HG03565 (cell line): Measurements from ENCODE around the gene KIF17.
"Not testable (repeated sequence)": the region's sequence is repeated elsewhere in the genome, so short reads cannot be mapped to it uniquely, and the experiment has no call there.

Experiments
- ATAC-seq: cut with Tn5 transposase; IDR thresholded peaks from one replicate; pipeline ENCODE4 v1.9.1; 2021; ENCODE audit warnings: mild to moderate bottlenecking, moderate library complexity; ENCODE audit not compliant: unreplicated experiment

KIF17 gene

DNA sequence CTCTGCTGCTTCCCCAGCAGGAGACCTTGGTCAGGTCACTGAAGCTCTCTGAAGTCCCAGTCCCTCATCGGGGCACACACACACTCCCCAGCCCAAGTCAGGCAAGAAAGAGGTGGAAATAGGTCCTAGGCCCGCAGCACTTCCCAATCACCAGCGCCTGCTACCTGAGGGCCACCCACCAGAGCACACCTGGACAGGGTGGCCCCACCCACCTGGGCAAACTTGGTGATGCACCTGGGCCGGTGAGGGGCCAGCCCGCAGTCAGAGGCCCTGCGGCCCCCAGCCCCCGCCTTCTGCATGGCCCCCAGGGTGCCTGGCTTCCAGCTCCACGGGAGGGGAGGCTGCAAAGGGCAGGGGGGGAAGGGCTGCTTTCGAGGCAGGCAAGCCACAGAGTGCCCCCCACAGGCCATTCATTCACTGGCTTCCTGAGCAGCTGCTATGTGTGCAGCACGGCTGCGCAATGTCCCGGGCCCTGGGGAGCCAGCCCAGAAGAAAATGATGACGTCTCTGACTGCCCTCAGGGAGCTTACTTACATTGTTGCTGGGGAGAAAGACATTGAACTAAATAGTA lies 10.0 kb upstream of the KIF17 start:
- ATAC-seq, result no peak

DNA sequence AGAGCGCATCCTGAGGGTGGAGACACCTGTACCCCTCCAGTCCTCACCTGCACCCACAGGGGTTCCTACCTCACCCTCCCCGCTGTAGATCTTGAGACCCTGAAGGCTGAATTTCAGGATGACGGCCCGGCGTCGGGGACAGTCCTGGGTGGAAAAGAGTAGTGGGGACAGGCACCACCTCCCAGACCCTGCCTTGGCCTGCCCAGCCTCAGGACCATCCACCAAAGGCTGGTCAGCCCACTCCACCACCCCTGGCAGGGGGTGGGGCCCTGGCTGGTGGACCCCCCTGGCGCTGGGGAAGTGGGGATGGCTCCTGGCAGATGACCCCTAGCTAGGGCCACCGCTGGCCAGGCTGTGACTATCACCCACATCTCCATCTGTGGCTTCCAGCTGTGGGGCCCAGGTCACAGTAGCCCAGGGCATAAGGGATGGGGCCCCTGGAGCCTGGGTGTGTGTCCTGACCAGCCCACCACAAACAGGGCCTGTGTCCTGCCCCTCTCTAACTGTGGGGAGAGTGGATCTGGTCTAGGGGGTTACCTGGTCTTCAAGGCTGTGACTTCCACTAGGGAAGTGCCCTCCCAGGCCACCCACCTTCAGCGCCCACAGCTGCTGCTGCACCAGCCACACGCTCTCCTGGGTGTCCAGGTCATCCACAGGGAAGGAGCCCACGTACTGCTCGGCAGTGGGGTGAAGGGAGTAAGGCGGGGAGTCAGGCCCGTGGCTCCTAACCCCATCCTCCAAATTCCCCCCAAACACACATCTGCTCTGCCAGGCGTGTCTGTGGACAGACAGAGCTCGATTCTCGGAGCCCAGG lies 9.3 kb upstream of the KIF17 start:
- ATAC-seq, result no peak

DNA sequence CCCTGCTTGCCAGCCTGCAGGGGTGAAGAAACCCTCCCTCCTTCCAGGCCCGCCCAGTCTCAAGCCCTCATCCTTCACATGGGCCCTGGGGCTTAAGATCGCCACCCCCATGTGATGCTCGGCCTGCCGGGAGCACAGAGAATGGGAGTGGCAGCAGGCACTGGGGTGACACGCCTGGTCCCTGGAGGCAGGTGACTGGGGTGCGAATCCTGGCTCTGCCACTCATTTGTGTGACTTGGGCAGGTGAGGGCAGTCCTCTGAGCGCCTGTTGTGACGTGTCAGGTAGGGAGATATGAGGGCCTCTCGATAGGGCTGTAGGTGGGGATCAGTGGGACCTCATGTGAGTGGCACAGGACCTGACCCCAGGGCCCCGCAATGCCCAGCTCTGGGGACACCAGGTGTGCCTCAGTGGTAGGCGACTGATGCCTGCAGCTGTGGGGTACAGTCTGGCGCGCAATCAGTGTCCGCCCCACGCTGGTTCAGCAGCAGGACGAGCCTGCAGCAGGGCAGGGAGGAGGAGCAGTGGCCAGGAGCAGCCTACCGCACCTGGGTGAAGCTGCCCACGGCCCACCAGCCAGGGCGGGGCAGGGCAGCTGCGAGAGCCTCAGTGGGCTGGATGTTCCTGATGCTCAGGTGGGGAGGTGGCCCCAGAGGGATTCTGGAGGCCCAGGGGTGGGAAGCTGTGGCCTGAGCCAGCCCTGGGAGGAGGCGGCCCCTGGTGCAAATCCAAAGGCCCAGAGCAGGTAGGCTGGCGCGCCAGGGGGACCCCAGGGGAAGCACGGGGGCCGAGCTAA lies 8.5 kb upstream of the KIF17 start:
- no peak for ATAC-seq

DNA sequence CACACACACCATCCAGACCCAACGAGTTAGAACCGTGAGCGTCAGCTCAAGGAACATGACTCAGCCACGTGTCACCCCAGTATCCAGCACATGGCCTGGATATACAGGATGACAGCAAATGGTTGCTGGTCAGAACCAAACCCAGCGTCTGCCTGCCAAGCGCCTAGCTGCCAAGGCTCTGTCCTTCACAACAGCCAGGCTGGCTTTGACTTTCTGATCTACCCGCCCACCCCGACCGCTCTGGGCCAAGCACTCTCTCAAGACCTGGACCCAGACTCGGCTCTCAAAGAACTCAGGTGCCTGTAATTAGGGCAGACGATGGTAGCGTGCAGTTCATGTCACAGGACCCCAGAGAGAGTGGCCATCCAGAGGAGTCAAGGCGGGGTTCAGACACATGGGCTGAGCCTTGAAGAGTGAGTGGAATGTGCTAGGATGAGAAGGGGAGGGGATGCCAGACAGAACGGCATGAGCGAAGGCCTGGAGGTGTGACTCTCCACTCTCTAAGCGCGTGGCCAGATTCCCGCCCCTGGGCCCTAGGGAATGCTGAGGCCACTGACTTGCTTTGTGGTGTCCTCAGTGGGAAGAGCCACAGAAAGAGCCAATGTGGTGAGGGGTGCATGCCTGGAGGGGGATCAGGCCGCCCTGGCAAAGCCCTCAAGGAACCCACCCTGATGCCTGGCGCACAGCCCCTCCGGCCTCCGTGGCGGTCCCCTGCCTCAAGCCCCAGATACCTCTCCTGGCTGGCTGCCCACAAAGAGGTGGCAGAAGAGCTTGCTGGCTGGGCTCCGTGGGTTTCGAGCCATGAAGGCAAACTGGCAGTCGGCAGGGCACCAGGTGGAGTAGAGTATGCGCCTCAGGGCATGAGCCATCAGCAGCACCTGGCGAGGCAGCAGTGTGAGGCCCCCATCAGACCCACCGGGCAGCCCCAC lies 7.6 kb upstream of the KIF17 start:
- ATAC-seq, result no peak

DNA sequence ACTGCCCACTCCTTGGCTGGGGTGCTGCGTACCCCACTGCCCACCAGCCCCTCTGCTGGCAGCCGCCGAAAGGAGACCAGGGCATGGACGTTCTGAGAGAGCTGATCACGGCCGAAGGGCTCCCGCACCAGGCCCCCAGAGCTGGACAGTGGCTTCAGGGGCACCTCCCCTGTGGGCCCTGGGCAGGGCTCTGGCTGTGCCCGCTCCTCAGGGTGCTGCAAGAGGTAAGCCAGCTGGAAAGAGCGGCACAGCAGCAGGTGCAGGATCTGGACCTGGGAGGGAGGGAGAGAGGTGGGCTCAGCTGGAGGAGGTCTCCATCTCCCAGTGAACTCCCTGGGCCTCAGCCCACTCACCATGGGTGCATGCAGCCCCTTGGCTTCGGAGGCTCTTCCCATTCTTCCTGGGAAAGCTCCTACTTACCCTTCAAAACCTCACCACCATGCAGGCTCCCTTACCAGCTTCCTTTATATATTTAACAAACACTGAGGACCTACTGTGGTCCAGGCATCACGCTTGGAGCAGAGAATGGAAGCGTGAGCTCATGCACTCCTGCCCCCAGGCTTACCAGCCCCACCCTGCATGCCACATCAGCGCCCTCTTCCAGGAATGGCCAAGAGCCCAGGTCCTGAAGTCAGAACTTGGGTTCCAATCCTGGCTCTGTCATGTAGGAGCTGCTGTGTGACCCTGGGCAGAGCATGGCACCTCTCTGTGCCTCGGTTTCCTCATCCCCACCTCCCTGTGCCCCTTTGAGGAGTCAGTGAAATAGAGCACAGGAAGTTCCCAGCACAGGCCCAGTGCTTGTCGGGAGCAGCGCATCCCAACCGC lies 6.8 kb upstream of the KIF17 start:
- ATAC-seq, result no peak

DNA sequence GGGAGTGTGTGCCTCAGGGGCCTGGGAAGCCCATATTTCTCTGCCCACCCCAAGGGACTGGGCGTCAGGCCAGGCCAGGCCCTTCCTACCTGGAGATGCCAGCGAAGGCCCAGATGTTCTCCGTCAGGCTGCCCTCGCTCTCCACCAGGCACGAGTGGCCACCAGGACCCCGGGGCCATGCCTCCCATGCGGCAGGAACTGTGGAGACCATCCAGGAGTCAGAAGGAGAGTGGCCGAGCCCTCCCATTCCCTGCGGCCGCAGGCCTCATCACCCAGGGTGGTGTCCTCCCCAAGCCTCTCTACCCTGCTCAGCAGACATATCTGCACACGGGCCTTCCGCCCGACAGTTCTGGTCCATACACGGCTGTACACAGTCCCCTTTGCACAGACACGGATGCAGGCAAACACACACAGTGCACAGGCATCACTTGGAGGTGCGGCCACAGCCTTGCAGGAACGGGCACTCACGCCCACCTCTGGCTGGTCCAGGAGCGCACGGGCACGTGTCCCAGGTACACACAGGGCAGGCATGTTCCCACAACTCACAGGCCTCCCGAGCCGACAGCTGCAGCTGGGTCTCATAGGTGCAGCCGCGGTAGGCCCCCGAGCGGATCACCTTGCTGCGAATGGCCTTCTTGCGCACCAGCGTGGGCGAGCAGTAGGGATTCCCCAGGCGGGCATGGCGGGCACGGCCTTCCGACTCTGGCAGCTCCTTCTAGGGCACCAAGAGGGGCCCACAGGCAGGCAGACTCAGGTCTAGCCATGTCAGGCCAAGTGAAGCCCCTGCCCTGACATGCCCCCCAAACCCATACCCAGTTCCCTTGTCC lies 5.9 kb upstream of the KIF17 start:
- ATAC-seq, result no peak

DNA sequence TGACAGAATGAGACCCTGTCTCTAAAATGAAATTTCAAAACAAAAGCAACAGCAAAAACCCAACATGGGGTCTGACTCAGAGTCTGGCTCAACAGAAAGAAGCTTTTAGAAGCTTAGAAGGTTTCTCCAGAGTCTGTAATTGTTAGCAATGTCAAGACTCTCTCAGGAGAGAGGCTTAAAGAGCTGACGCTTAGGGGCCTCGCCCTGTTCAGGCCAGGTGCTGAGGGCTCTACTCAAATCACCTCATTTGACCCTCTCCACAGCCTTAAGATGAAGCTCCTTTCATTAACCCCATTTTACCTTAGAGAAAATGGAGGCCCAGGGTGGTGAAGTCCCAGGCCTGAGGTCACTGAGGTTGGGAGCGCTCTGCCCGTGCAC lies 5.3 kb upstream of the KIF17 start:
- no peak for ATAC-seq

DNA sequence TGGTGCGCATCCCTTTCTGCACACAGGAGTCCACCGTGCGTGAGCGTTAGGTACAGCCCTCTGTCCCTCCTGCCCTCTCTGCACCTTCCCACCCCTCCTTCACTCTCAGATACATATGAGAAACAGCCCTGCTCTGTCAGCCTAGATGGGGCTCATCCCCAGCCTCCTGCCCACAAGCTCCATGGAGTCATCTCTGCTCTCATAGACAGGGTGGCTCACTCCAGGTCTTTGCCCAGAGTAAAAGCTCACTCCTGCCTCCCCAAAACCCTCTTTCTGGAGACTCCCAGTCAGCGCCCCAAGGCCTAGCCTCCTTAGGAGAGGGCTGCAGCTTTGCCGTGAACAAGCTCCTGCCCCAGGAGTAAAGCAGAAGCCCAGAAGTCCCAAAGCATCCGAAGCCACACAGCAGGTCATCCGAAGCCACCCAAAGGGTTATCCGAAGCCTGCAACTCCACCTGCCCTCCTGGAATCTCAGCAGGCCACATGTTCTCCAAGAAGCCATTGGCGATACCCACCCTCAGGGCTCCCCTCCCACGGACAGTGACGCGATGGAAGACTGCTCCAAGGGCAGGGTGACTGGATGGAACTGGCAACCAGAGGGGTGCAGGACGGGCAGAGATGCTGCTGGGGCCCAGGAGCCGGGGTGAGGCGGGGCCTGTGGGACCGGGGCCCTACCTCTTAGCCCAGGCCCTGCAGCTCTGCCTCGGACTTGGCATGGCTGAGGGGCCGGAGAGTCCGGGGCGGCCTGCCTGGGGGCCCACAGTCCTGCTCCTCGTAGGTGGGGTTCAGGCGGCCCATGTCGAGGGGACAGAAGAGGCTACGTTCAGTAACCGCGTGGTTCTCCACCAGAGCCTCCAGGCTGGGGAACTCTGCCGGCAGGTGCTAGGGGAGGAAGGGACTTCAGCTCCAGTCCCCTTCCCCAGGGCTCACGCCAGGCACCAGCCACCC lies 3.6 kb upstream of the KIF17 start:
- ATAC-seq, result no peak

DNA sequence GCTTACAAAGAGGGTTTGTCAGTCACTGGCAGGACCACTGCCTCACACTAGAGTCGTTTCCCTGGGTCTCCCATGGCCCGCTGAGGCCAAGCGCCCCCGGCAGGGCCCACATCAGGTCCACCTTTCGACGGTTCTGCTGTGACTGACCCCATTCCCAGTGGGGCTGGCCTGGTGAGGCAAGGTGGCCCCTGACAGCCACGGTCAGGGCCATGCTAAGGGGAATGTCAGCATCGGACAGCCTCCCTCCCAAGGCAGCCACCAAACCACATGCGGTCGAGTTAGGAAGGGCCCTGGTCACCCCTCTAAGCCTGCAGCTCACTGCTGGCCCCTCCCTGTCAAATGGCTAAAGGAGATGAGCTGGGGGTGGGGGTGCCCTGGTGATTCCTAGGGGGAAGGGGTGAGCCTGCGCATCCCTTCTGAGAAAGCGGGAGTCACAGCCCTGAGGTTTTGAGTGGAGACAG lies 2.9 kb upstream of the KIF17 start:
- no peak for ATAC-seq

DNA sequence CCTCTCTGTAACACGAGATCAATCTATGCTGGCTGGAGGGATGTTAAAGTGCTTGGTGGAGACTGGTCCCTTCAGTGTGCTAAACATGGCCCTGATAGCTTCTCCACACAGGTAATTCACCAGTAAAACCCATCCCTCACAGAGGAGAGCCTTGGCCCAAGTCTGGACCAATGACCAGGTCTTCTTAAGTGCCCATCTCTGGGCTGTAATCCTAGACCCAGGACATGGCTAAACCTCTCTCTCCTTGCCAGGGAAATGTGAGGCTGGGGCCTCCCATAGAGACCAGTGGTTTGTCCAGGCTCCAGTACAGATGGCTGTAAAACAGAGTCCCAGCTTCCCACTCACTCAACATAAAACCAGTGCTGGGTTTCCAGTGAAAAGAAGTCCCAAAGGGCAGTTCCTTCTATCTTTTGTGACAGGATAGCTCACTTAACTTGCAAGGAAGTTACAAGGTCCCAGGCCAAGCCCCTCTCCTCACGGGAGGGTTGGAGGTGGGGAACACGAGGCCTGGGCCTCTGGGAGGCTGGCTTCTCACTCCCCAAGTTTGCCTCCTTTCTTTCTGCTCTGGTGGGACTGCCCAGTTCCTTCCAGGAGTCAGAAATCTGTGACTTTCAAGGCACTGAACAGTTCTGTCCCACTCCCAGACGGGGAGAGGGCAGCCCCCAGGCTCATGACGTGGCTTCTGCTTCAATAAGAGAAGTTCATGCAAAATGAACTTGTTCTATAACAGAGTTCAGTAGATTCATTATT lies 2.2 kb upstream of the KIF17 start:
- ATAC-seq, result no peak

DNA sequence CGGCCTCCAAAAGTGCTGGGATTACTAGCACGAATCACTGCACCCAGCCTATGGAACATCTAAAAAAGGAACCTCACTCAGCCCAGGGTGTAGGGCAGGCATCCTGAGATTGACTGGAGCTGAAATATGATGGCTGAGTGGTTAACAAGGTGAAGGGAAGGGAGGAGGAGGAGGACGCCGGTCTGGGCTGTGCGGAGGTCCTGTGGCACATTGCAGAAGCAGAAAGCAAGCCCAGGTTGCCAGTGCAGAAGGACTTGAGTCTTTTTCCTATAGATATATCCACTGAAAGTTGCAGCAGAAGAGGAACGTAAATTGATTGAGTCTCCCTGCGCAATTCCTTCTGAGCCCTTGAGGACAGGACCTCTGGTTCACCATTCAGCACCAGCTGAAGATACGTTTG lies 1.5 kb upstream of the KIF17 start:
- no peak for ATAC-seq

DNA sequence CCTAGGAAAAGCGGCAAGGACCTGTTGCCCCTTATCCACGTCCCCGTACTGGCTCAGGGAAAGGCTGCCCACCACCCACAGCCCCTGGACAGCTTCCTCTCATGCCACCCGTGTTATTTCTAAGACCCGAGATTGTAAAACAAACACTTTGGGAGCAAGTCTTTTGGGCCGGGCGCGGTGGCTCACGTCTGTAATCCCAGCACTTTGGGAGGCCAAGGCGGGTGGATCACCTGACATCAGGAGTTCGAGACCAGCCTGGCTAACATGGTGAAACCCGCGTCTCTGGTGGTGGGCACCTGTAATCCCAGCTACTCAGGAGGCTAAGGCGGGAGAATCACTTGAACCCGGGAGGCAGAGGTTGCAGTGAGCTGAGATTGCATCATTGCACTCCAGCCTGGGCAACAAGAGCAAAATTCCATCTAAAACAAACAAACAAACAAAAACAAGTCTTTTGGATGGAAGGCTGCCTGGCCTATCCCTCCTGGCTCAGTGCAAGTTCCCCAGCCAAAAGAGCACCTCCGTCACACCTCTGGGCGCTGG lies 606 bp upstream of the KIF17 start:
- not testable (repeated sequence) for ATAC-seq

DNA sequence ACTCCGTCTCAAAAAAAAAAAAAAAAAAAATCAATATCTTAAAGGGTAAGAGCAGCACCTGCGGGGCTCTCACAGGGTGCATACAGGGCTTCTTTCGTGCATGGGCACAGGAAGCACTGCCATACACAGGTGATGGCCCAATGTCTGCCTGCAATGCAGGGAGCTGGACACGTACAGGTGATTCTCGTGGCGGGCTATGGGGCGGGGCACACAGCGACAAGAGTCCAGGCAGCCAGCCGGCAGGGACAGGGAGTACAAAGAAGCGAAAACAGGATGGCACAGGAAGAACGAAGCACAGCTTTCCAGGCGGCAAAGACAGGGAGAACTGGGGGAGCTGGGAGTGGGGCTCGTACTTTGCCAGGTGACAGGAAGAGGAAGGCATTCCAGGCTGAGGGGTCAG lies 1.6 kb downstream of the KIF17 start:
- ATAC-seq, result no peak

DNA sequence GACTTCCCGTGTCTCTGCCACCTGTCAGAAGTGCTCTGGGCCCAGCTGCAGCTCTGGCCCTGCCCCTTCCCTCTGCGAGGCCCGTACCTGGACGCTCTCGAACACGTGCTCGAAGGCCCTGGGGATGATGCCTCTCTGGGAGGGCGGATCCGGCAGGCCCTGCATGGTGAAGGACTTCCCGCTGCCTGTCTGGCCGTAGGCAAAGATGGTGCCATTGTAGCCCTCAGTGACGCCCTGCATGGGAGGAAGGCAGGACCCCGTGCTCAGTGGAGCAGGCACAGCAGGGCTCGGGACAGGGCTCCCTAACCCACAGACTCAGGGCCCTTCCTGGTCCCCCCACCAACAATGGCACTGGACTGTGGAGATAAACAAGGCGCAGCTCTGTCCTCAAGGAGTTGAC lies 2.4 kb downstream of the KIF17 start:
- ATAC-seq, result no peak

DNA sequence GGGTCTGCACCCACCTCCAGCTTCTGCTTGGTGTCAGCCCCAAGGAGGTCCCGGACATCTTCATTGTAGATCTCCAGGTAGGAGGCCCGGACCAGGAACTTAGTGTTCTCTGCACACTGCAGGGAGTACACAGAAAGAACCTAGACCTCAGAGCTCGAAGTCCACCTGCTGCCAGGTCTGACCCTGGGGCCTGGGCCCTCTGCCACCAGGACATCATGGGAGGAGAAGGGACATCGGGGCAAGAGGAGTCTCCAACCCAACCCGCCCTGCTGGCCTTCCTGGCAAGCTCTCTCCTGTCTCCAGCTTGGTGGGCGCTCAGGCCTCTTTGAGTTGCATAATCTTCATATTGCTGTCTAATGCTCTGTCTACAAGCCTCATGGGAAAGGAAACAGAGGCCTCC lies 4.4 kb downstream of the KIF17 start:
- no peak for ATAC-seq

DNA sequence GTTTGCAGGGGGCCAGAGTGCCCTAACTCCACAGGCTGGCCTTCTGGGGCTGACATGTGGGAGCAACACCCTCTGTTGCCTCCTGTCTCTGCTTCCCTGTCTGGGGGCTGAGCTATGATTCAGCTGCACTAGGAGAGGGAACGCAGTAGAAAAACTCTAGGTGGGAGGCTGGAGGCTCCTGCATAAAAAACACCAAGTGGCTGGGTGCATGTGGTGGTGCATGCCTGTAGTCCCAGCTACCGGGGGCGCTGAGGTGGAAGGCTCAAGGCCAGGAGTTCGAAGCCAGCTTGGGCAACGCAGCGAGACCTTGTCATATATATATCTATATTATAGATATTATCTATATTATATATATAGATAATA lies 5.6 kb downstream of the KIF17 start:
- ATAC-seq, result no peak
